ENCODE data around the gene DAGLB.

DNA sequence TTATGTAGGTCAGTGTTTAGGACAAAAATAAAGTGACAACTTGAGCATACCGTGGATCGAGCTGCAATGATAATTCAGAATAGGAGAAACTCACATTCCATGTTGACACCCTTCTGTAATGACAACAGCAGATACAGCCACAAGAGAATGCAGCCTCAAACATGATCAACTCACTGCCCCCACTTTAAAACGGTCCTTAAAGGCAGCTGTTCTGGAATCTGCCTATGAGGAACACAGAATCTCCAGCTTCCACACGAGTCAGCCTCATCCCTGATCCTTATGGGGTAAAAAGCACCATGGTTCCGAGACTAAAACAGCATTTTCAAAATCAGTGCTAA lies 32.5 kb upstream of the DAGLB start:
- TF ChIP-seq POLR2A (IDR thresholded peaks at IDR 0.05), result no peak
- TF ChIP-seq, protein P1, sequence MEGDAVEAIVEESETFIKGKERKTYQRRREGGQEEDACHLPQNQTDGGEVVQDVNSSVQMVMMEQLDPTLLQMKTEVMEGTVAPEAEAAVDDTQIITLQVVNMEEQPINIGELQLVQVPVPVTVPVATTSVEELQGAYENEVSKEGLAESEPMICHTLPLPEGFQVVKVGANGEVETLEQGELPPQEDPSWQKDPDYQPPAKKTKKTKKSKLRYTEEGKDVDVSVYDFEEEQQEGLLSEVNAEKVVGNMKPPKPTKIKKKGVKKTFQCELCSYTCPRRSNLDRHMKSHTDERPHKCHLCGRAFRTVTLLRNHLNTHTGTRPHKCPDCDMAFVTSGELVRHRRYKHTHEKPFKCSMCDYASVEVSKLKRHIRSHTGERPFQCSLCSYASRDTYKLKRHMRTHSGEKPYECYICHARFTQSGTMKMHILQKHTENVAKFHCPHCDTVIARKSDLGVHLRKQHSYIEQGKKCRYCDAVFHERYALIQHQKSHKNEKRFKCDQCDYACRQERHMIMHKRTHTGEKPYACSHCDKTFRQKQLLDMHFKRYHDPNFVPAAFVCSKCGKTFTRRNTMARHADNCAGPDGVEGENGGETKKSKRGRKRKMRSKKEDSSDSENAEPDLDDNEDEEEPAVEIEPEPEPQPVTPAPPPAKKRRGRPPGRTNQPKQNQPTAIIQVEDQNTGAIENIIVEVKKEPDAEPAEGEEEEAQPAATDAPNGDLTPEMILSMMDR (IDR thresholded peaks at IDR 0.05 in 8 of 11, conservative IDR thresholded peaks at IDR 0.05 in 3 of 11), result no peak
- no peak for TF ChIP-seq POLR2AphosphoS5 (IDR thresholded peaks at IDR 0.05)
